Tibial nerve (tissue), 4 donors: Measurements from ENCODE around the gene PPP6R2.

Experiments
- CTCF ChIP-seq, 5 experiments: fragments of 200-600 bp in 3 of 5; fragments of 450-650 bp in 2 of 5; sonication (generic) in 3 of 5; IDR thresholded peaks; one replicate each; pipeline ENCODE4 v1.5.1; 2016 to 2019; ENCODE audit warnings: antibody characterized with exemption in 5 of 5, mild to moderate bottlenecking in 3 of 5, moderate library complexity in 2 of 5
- EP300 ChIP-seq, 2 donors: sonication (generic); formaldehyde crosslinking; IDR thresholded peaks; one replicate each; pipeline ENCODE4 v1.6.1; 2017; ENCODE audit warnings: antibody characterized with exemption in 2 of 2, mild to moderate bottlenecking in 1 of 2
- POLR2A ChIP-seq, 2 donors: fragments of 450-650 bp; IDR thresholded peaks; one replicate each; pipeline ENCODE4 v1.6.1; 2017; ENCODE audit warnings: antibody characterized with exemption in 2 of 2, mild to moderate bottlenecking in 2 of 2, moderate library complexity in 2 of 2

GRCh38 chr22:50302564-50302963, 40.6 kb upstream of the PPP6R2 start:
- TF ChIP-seq POLR2A (IDR thresholded peaks at IDR 0.05) (no peak), CTCF (IDR thresholded peaks at IDR 0.05) (no peak), EP300 (IDR thresholded peaks at IDR 0.05) (no peak)
